NCI-H1105 treated with DMSO at 0.1 percent for 48 hours (cell line): ENCODE data around the gene AXIN2.
A peak's percentile ranks its signal among the peaks of the same experiment; 100 is the strongest.
"Not testable (repeated sequence)": the region's sequence is repeated elsewhere in the genome, so short reads cannot be mapped to it uniquely, and the experiment has no call there.

Experiments
- DNase-seq: peaks from one replicate; lab custom pipeline; 2025; lab: John Stamatoyannopoulos, UW

Gene AXIN2

GRCh38 chr17:65522751-65523404, 38.6 kb downstream of the AXIN2 start:
- no peak for DNase-seq

- no peak for DNase-seq
These were observed 42.0 kb downstream of the AXIN2 start for GRCh38 chr17:65519462-65519861.

- DNase-seq, result no peak
These were observed 43.2 kb downstream of the AXIN2 start for GRCh38 chr17:65518256-65518655.

- peak; percentile 81 for DNase-seq
These were observed 45.2 kb downstream of the AXIN2 start for GRCh38 chr17:65515959-65516948.

GRCh38 chr17:65515512-65515911, 45.9 kb downstream of the AXIN2 start:
- no peak for DNase-seq

GRCh38 chr17:65514541-65514940, 46.9 kb downstream of the AXIN2 start:
- DNase-seq, result no peak

GRCh38 chr17:65514082-65514481, 47.4 kb downstream of the AXIN2 start:
- no peak for DNase-seq

- DNase-seq, result no peak
These were observed 50.1 kb downstream of the AXIN2 start for GRCh38 chr17:65511316-65511715.

GRCh38 chr17:65509032-65509431, 52.4 kb downstream of the AXIN2 start:
- no peak for DNase-seq

- not testable (repeated sequence) for DNase-seq
These were observed 56.8 kb downstream of the AXIN2 start for GRCh38 chr17:65504673-65505072.

- DNase-seq, result no peak
These were observed 57.3 kb downstream of the AXIN2 start for GRCh38 chr17:65504141-65504540.

GRCh38 chr17:65503557-65503956, 57.9 kb downstream of the AXIN2 start:
- DNase-seq, result no peak

GRCh38 chr17:65498816-65499215, 62.6 kb downstream of the AXIN2 start:
- DNase-seq, result no peak

- no peak for DNase-seq
These were observed 64.6 kb downstream of the AXIN2 start for GRCh38 chr17:65496801-65497200.

- no peak for DNase-seq
These were observed 66.1 kb downstream of the AXIN2 start for GRCh38 chr17:65495122-65496055.

GRCh38 chr17:65489413-65490155, 71.9 kb downstream of the AXIN2 start:
- no peak for DNase-seq

- no peak for DNase-seq
These were observed 72.8 kb downstream of the AXIN2 start for GRCh38 chr17:65488665-65489064.

GRCh38 chr17:65487990-65488389, 73.5 kb downstream of the AXIN2 start:
- no peak for DNase-seq

GRCh38 chr17:65487161-65487560, 74.3 kb downstream of the AXIN2 start:
- no peak for DNase-seq

- DNase-seq, result no peak
These were observed 75.8 kb downstream of the AXIN2 start for GRCh38 chr17:65485388-65486299.
